OCI-LY1 (cell line): Measurements from ENCODE around the gene TAF1L.
"Not testable (repeated sequence)": the region's sequence is repeated elsewhere in the genome, so short reads cannot be mapped to it uniquely, and the experiment has no call there.

Experiments
- H2AFZ ChIP-seq: fragments of 200-600 bp; sonication (generic), shearing (Covaris generic); 2 replicates; pipeline ENCODE4 v1.6.0; 2014; ENCODE audit warnings: antibody characterized with exemption, mild to moderate bottlenecking, low read length
- H3F3A ChIP-seq: fragments of 200-600 bp; sonication (generic), shearing (Covaris generic); 2 replicates; pipeline ENCODE4 v1.6.0; 2014; ENCODE audit warnings: mild to moderate bottlenecking, antibody characterized with exemption, low read length, moderate library complexity; ENCODE audit not compliant: insufficient read depth
- H3K27ac ChIP-seq: fragments of 200-600 bp; sonication (generic); 2 replicates; pipeline ENCODE4 v1.5.1; 2014; ENCODE audit warnings: low read length, mixed run types, mild to moderate bottlenecking, low read depth; ENCODE audit not compliant: poor library complexity, severe bottlenecking
- H3K27me3 ChIP-seq: fragments of 200-600 bp; sonication (generic); 2 replicates; pipeline ENCODE4 v1.6.0; 2014; ENCODE audit warnings: antibody characterized with exemption, mild to moderate bottlenecking, low read length, moderate library complexity; ENCODE audit not compliant: insufficient read depth
- H3K36me3 ChIP-seq: fragments of 200-600 bp; sonication (generic); 2 replicates; pipeline ENCODE4 v1.6.1; 2014; ENCODE audit warnings: mild to moderate bottlenecking, antibody characterized with exemption, low read length, moderate library complexity, mixed read lengths; ENCODE audit not compliant: insufficient read depth
- H3K4me1 ChIP-seq: fragments of 200-600 bp; sonication (generic); 2 replicates; pipeline ENCODE4 v1.5.1; 2014; ENCODE audit warnings: mild to moderate bottlenecking, low read length, moderate library complexity; ENCODE audit not compliant: insufficient read depth, severe bottlenecking
- H3K4me2 ChIP-seq: fragments of 200-600 bp; sonication (generic), shearing (Covaris generic); 2 replicates; pipeline ENCODE4 v1.6.1; 2014; ENCODE audit warnings: low read length
- H3K4me3 ChIP-seq: fragments of 200-600 bp; sonication (generic); 2 replicates; pipeline ENCODE4 v1.5.1; 2014; ENCODE audit warnings: low read length, low read depth, mild to moderate bottlenecking, mixed read lengths; ENCODE audit not compliant: poor library complexity, severe bottlenecking
- H3K79me2 ChIP-seq: fragments of 200-600 bp; shearing (Covaris generic); 2 replicates; pipeline ENCODE4 v1.6.1; 2016; ENCODE audit warnings: mixed run types, low read length, mixed read lengths; ENCODE audit not compliant: insufficient read depth
- H3K9ac ChIP-seq: fragments of 200-600 bp; sonication (generic), shearing (Covaris generic); 2 replicates; pipeline ENCODE4 v1.6.1; 2014; ENCODE audit warnings: mild to moderate bottlenecking, low read length, mixed read lengths
- H3K9me2 ChIP-seq: fragments of 200-600 bp; sonication (generic), shearing (Covaris generic); 2 replicates; pipeline ENCODE4 v1.6.1; 2014; ENCODE audit warnings: low read depth, mild to moderate bottlenecking, low read length, mixed read lengths
- H3K9me3 ChIP-seq: fragments of 200-600 bp; shearing (Covaris generic); 2 replicates; pipeline ENCODE4 v1.6.1; 2014; ENCODE audit warnings: low read length, mixed read lengths
- H4K20me1 ChIP-seq: fragments of 200-600 bp; sonication (generic), shearing (Covaris generic); 2 replicates; pipeline ENCODE4 v1.6.0; 2016; ENCODE audit warnings: mild to moderate bottlenecking, low read length; ENCODE audit not compliant: insufficient read depth
- CTCF ChIP-seq: fragments of 200-600 bp; sonication (generic), shearing (Covaris generic); IDR thresholded peaks from 2 replicates; pipeline ENCODE4 v1.5.1; 2017; ENCODE audit warnings: mild to moderate bottlenecking, antibody characterized with exemption, low read length, moderate library complexity, mixed read lengths
- EZH2 ChIP-seq: fragments of 200-600 bp; sonication (generic), shearing (Covaris generic); IDR thresholded peaks from 2 replicates; pipeline ENCODE4 v1.8.0; 2017; ENCODE audit warnings: borderline replicate concordance, mixed run types, mild to moderate bottlenecking, antibody characterized with exemption, low read length, moderate library complexity, mixed read lengths

Gene TAF1L

DNA sequence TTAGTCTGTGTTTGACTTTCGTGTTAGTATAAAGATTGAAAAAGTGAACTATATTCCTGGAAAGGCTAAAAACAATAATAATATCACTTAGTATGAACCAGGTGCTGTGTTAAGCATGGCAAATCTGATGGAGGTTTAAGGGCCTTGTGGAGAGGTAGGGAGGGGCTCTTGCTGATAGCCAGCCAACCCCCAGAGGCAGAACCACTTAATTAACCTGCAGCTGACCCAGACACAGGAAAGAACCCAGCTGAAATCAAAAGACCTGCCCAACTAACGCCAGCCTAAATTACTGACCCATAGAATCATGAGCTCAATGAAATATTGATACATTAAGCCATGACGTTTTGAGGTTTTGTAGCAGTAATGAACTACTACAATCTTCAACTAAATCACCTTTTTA lies 28.3 kb upstream of the TAF1L start:
- H3K27ac ChIP-seq, result no peak overlapping the region
- H3K9me2 ChIP-seq, result no peaks in the 10 kb centered on the region
- no peak overlapping the region for H3K4me2 ChIP-seq

DNA sequence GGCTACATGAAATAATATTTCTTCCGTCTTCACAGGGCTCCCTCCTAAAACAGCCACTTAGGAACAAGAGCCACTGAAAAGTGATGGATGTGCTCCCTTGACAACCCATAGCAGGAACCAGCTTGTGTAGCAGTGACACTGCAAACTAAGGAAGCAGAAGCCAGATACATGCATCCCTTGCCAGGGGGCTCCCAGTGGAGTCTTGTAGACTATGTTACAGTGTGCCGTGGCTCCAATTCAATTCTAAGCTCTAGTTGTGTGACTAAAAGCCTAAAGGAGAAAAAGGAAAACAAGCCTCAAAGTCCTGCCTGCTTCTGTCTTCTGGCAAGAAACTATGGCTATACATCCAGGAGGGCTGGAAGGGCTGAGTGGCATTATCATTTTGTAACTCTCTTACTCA lies 12.2 kb upstream of the TAF1L start:
- Histone ChIP-seq H3K27me3 (no peaks in the 10 kb centered on the region), H3K4me3 (no peak overlapping the region), H4K20me1 (no peaks in the 10 kb centered on the region), H3K4me2 (no peak overlapping the region), H3K79me2 (no peaks in the 10 kb centered on the region), H3K4me1 (no peaks in the 10 kb centered on the region), H3K9me2 (no peaks in the 10 kb centered on the region), H3K27ac (no peak overlapping the region), H3K9me3 (no peaks in the 10 kb centered on the region), H3F3A (no peaks in the 10 kb centered on the region), H3K9ac (no peak overlapping the region), H3K36me3 (no peaks in the 10 kb centered on the region), H2AFZ (no peak overlapping the region)
- TF ChIP-seq CTCF (no peak), EZH2 (no peak)

More for the DNA sequence above, 28.3 kb upstream of the TAF1L start:
- Histone ChIP-seq H3K9me3 (no peaks in the 10 kb centered on the region), H3F3A (no peaks in the 10 kb centered on the region), H4K20me1 (no peaks in the 10 kb centered on the region), H3K9ac (no peak overlapping the region), H3K4me1 (no peaks in the 10 kb centered on the region), H3K79me2 (no peaks in the 10 kb centered on the region), H3K36me3 (no peaks in the 10 kb centered on the region), H2AFZ (no peak overlapping the region), H3K4me3 (no peak overlapping the region), H3K27me3 (no peaks in the 10 kb centered on the region)
- TF ChIP-seq CTCF (no peak), EZH2 (no peak)

GRCh38 chr9:32644698-32645097 lies 9.2 kb upstream of the TAF1L start:
- Histone ChIP-seq H3K36me3 (no peaks in the 10 kb centered on the region), H3F3A (no peaks in the 10 kb centered on the region), H3K4me3 (no peak overlapping the region), H2AFZ (no peak overlapping the region), H3K27me3 (no peaks in the 10 kb centered on the region), H3K9me2 (no peaks in the 10 kb centered on the region), H3K79me2 (no peaks in the 10 kb centered on the region), H3K4me2 (no peak overlapping the region), H3K9me3 (no peaks in the 10 kb centered on the region), H3K27ac (no peak overlapping the region), H3K4me1 (no peaks in the 10 kb centered on the region), H3K9ac (no peak overlapping the region), H4K20me1 (no peaks in the 10 kb centered on the region)
- no peak for TF ChIP-seq CTCF
- no peak for TF ChIP-seq EZH2

- H3K9me2 ChIP-seq, H3K4me3 ChIP-seq, H3K9me3 ChIP-seq, H2AFZ ChIP-seq, H3K36me3 ChIP-seq, H3K79me2 ChIP-seq, H3K9ac ChIP-seq, H3K27me3 ChIP-seq, H4K20me1 ChIP-seq, H3K27ac ChIP-seq, H3F3A ChIP-seq, H3K4me2 ChIP-seq, H3K4me1 ChIP-seq: not testable (repeated sequence)
These were observed 2.3 kb downstream of the TAF1L start for GRCh38 chr9:32633151-32633550.
